Panc1 (cell line): ENCODE data around the gene SLC7A14.

ENCODE experiments used
- CTCF ChIP-seq: fragments of 450-650 bp; IDR thresholded peaks from 2 replicates; pipeline ENCODE4 v1.5.1; 2017; ENCODE audit warnings: mild to moderate bottlenecking
- SIN3A ChIP-seq: IDR thresholded peaks from 2 replicates; pipeline ENCODE4 v1.6.1; 2012; ENCODE audit warnings: low read depth, mild to moderate bottlenecking, low read length, moderate library complexity, borderline replicate concordance; ENCODE audit not compliant: insufficient read depth
- TF ChIP-seq, protein P1 (sequence below), 2 experiments: IDR thresholded peaks; 2 replicates each; pipeline ENCODE4 v1.6.1; 2011 to 2012; ENCODE audit warnings: low read depth in 2 of 2, control low read depth in 1 of 2, low read length in 1 of 2, mild to moderate bottlenecking in 1 of 2, moderate library complexity in 1 of 2; ENCODE audit not compliant: insufficient read depth in 1 of 2

DNA sequence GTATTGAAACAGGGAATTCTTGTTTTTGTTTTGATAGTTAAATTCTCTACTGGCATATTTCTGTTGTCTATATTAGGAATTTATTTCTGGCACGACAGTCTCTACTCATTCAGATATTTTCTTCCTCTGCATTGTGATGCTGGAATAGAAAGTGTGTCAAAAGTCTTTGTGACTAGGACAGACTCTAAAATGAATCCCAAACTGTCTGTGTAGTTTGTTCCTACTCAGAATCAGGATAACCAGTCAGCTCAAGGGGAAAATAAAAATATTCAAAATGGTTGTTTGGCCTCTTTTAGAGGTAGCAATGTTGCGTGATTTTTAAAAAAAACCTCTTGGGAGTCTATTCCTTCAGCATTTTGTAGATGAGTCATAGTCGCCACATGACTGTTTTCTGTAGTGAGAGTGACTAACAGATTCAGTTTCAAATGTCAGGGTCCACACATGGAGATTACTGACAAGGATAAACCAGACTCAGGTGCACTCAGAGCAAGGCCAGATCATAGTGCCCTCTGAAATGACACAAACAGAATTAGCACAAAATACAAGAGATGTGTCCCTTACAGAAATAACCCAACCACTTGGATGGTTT, 13.1 kb downstream of the SLC7A14 start:
- TF ChIP-seq CTCF (no peak), SIN3A (no peak)
- TF ChIP-seq, protein P1, sequence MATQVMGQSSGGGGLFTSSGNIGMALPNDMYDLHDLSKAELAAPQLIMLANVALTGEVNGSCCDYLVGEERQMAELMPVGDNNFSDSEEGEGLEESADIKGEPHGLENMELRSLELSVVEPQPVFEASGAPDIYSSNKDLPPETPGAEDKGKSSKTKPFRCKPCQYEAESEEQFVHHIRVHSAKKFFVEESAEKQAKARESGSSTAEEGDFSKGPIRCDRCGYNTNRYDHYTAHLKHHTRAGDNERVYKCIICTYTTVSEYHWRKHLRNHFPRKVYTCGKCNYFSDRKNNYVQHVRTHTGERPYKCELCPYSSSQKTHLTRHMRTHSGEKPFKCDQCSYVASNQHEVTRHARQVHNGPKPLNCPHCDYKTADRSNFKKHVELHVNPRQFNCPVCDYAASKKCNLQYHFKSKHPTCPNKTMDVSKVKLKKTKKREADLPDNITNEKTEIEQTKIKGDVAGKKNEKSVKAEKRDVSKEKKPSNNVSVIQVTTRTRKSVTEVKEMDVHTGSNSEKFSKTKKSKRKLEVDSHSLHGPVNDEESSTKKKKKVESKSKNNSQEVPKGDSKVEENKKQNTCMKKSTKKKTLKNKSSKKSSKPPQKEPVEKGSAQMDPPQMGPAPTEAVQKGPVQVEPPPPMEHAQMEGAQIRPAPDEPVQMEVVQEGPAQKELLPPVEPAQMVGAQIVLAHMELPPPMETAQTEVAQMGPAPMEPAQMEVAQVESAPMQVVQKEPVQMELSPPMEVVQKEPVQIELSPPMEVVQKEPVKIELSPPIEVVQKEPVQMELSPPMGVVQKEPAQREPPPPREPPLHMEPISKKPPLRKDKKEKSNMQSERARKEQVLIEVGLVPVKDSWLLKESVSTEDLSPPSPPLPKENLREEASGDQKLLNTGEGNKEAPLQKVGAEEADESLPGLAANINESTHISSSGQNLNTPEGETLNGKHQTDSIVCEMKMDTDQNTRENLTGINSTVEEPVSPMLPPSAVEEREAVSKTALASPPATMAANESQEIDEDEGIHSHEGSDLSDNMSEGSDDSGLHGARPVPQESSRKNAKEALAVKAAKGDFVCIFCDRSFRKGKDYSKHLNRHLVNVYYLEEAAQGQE (IDR thresholded peaks at IDR 0.05; ENCODE audit: insufficient read depth in 1 of 2, low read depth in 2 of 2, low read length in 1 of 2) = no peak
